ENCODE data around the gene SNX7.
A peak's percentile ranks its signal among the peaks of the same experiment; 100 is the strongest.

SNX7 gene

GRCh38 chr1:98698625-98699024 lies 37.1 kb downstream of the SNX7 start:
- DNase-seq = no peak

DNA sequence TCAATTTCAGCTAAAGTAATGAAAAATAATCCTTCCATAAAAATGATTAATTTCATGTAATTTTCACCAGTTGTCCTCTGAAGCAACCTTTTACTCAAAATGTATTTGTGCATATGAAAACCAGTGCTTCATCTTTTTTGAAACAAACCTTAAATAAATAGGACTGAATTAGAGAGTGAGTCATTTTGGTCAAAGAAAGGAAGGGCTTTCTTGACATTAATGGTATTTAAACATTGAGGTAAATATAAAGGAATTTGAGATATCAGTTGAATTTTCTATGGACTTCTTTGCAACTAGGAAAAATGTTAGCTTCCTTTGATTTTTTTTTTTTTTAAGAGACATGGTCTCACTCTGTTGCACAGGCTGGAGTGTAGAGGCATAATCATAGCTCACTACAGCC lies 38.7 kb downstream of the SNX7 start:
- no peak for DNase-seq

DNA sequence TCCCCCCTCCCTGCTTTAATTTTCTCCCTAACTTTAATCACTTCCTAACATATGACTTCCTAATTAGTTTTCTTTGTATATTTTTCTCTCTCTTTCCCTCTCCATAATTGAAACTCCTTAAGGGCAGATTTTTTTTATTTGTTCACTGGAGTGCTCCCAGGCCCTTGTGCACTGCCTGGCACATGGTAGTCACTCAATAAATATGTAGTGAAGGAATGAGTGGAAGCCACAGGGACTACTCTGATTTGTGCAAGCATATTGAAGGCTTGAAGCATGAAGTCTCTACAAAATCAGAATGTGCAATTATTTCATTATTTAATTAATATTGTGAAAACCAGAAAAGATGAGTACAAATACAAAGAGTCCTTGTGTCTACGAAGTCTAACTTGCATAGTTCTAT lies 41.5 kb downstream of the SNX7 start:
- DNase-seq = no peak

GRCh38 chr1:98704474-98704873 lies 43.0 kb downstream of the SNX7 start:
- no peak for DNase-seq

DNA sequence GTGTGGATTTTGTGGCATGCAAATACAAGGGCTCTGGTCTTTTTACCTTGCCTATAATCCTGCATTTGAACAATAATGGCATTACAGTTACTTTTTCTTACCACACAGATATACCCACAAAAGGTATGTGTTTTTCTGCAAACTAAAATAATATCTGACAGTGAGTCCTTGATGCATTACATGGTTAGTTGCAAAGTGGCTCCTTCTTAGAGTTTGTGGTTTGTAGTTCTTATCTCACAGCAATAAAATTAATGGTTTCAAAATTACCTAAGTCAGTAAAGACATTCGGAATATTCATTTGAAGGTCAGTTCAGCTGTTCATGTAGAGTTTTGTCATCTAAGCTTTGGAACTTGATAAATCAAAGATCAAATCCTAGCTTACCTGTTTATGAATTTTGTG lies 43.5 kb downstream of the SNX7 start:
- no peak for DNase-seq

DNA sequence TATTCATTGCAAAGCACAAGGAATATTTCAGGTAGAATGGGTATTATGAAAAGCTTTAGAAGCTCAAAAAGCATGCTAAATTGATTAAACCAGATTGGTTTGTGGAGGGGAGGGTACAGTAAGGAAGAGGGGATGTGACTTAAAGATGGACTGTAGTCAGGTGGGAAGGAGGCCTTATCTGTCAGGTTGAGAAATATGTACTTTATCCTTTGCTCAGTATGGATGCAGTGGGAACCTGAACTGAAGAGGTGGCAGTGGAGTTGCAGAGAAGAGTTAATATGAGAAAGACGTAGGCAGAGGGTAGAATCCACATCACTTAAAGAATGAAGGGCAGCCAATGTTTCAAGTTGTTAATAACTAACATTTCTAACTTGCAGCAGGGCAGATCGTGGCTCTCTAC lies 44.1 kb downstream of the SNX7 start:
- DNase-seq = no peak

DNA sequence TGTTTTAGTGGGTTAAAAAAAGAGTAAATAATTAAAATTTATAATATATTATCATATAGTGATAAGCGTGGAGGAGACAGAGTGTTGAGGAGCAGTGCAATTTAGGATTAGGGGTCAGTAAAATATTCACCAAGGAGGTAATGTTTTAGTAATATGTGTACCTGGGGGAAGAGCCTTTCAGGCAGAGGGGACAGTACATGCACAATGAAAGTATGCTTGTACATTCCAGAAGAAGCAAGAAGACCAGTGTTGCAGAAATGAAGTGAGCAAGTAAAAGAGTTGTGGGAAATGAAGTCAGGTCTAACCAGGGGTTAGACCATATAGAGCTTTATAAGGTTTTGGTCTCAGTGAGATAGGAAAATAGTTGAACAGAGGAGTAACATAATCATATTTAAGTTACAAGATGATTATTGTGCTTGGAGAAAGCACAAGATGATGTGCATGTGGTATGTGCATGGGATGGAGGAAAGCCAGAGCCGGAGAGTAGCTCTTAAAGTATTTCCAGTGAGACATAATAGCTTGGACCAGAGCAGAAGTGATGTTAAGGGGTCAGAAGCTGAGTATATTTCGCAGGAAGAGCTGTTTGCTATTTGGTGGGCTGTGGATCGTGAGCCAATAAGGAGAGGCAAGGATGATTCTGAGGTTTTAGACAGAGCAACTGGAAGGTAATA lies 44.8 kb downstream of the SNX7 start:
- no peak for DNase-seq

DNA sequence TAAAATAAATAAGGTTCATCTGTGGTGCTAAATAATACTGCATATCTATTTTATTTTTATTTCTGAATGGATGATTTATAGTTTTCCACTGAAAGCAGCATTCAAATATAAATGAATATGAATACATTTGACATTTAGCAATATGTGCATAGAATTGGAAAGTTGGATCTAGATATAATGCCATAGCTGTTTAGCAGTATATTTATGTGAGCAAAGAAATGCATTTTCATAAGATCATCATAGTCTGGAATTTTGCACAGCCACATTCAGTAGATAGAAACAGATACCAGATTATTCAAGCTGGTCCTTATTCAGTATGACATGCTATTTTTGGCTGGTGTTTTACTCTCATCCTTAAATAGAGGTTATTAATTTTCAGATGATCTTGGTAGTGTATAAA lies 46.0 kb downstream of the SNX7 start:
- DNase-seq = no peak

DNA sequence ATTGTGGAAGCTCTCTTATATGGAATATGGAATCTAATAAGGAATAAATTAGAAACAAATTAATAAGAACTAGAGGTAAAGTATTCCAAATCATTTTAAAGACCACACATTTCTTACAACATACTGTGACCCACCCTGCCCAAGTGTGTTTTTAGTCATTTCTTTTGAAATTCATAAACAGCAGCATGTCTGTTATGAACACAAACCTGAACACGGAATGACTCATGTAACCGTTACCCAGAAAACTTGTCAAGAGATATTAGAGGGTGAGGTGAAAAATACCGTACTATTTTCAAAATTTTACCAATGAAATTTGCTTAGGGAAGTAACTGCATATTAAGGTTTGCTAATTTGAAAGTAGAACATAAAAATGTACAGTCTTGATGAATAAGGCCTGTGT lies 48.4 kb downstream of the SNX7 start:
- no peak for DNase-seq

- DNase-seq = no peak
Measured at GRCh38 chr1:98723574-98723973, 62.1 kb downstream of the SNX7 start.

GRCh38 chr1:98732985-98733781 lies 71.7 kb downstream of the SNX7 start:
- no peak for DNase-seq

DNA sequence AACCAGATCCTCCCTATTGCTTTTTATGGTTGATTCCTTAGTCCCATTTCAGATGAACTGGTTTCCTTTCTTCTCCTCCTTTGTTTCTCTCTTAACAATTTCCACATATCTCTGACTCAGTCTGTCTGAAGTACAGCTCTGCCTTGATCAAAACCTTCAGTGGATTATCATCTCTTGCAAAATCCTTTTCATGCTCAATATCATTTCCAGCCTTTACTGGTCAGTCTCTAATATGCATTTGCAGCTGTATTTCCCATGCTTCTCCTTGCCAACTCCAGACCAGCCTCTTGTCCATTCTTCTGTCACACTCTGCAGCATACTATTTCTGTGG lies 72.2 kb downstream of the SNX7 start:
- DNase-seq = no peak

- no peak for DNase-seq
Measured at GRCh38 chr1:98735756-98736155, 74.2 kb downstream of the SNX7 start.

- no peak for DNase-seq
Measured at GRCh38 chr1:98737835-98738234, 76.3 kb downstream of the SNX7 start.

DNA sequence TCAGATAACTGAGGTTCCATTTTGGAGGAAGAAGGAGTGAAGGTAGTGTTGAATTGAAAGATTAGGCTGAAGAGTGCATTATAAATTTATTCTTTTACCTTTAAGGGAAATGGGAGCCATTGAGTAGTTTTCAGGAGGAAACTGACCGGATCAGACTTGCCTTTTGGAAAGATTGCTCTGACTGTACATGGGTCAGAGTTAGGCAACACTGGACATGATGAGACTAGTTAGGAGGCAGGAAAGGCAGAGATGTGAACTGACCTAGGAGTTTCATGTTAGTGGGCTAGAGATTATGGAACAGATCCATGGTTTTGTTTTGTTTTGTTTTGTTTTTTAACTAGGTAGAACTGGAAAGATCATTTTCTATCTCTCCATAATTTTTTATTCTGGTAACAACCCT lies 78.2 kb downstream of the SNX7 start:
- DNase-seq = no peak

DNA sequence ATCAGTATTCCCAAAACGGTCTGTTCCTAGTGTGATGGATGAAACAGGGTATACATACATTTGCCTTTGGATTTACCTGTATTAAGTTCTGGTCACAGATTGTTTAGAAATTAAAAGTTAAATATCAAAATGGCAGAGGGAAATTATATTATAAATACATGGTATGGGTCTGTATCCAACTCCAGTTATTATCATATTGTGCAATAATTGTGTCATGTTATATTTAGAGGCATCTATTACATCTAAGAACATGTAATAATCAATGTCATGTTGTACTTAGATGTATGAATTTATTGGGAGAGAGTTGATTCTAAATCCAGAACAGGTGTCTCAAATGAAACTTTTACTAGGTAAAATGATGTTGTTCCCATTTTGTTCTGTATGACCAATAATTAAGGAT lies 79.6 kb downstream of the SNX7 start:
- no peak for DNase-seq

GRCh38 chr1:98749152-98749756 lies 87.7 kb downstream of the SNX7 start:
- DNase-seq = no peak

DNA sequence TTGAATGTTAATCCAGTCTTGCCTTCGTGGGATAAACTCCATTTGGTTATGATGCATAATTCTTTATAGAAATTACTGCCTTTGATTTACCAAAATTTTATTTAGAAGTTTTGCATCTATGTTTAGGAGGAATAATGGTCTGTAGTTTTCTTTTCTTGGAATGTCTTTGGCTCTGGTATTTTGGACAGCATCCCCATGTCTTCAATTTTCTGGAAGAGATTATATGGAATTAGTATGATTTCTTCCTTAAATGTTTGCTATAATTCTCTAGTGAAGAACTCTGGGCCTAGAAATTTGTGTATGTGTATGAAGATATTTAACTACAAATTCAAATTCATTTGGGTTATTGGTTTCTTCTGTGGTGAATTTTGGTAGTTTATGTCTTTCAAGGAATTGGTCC lies 92.7 kb downstream of the SNX7 start:
- no peak for DNase-seq

- DNase-seq = no peak
Measured at GRCh38 chr1:98761219-98761865, 99.8 kb downstream of the SNX7 start.

GRCh38 chr1:98763488-98764150 lies 102.1 kb downstream of the SNX7 start:
- peak; percentile 33 for DNase-seq

DNA sequence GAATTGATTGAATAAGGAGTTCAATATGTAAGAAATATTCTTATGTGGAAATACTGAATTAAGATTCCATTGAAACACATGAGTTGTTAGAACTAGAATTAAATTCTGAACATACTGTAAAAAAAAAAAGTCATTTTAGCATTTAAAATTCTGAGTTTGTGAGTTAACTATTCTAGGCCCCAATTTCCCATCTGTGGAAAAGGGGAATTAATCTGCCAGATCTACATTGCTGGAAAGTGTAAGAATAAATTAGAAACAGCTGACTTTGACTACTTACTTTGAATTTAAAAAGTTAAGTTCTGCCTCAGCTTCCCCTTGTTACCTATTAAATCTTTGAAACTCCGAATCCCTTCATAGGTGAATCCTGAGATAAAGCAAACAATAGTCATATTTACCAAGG lies 103.0 kb downstream of the SNX7 start:
- DNase-seq = no peak

- no peak for DNase-seq
Measured at GRCh38 chr1:98766255-98766654, 104.7 kb downstream of the SNX7 start.

- no peak for DNase-seq
Measured at GRCh38 chr1:98769162-98769561, 107.6 kb downstream of the SNX7 start.

All from left hindlimb (tissue), 1 donor.